HG03439 (cell line): Measurements from ENCODE around the gene RFC1.
A peak's percentile ranks its signal among the peaks of the same experiment; 100 is the strongest.
"Not testable (repeated sequence)": the region's sequence is repeated elsewhere in the genome, so short reads cannot be mapped to it uniquely, and the experiment has no call there.

Source experiments
- ATAC-seq: cut with Tn5 transposase; IDR thresholded peaks from one replicate; pipeline ENCODE4 v1.9.1; 2021; ENCODE audit warnings: mild to moderate bottlenecking, moderate library complexity; ENCODE audit not compliant: unreplicated experiment

Gene RFC1

GRCh38 chr4:39357002-39357401 lies 9.2 kb downstream of the RFC1 start:
- ATAC-seq: no peak

DNA sequence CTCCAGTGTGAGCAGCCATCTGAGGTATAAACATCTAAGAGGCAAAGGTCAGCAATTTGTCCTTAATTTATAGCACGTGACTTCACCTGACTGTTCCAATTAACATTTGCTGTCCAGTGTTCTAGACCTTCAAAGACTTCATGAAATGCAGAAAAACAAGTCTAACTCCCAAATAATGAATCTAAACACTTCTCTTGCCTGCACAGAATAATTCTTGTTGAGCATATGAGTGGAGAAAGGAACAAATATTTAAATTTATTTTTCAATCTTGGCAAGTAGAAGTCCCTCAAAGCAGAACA lies 12.0 kb downstream of the RFC1 start:
- no peak for ATAC-seq

DNA sequence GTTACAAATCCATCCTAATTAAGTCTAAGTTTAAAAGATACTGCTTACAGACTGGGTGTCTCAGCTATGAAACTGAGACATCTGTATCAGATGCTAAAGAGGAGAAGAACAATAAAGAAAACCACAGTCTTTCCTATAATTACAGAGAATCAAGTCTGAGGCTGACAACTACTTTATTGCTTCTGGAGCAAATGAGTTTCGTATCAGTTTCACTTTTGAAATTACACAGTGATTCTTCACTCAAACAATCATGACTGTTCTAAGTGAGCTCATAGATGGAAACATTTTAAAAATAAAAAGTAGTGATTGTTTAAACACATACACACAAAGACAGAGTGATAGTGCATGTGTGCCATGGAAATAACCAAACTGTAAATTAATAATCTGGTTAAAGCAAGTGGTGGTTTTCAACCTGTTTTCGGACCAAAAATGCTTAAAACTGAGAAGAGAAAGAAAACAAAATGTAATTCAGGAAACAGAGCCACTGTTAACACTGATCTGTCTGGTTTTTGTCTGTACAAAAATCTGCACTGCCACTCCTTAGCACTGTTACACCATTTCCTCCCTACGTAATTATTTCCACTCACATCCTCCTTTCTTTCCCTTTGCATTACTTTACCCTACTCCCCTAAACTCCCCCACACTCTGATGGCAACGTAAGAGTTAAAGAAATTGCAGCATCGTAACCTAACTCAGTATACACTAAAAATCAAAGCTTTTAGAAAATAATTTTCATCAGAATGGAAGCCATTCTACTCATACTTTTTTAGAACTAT lies 12.5 kb downstream of the RFC1 start:
- peak; percentile 63 for ATAC-seq

GRCh38 chr4:39353149-39353477 lies 13.0 kb downstream of the RFC1 start:
- ATAC-seq: not testable (repeated sequence)

DNA sequence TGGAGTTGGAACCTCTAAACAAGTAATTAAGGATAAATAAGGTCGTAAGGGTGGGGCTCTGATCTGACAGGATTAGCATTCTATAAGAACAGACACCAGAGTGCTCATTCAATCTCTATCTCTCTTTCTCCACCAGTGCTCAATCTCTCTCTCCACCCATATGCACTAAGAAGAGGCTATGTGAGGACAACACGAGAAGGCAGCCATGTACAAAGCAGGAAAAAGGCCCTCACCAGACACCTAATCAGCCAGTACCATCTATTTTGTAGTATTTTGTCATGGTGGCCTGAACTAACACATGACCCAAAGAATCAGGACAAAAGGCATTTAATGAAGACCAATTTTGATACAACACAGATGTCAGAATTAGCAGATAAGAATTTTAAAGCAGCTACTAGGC lies 16.8 kb downstream of the RFC1 start:
- ATAC-seq: no peak

DNA sequence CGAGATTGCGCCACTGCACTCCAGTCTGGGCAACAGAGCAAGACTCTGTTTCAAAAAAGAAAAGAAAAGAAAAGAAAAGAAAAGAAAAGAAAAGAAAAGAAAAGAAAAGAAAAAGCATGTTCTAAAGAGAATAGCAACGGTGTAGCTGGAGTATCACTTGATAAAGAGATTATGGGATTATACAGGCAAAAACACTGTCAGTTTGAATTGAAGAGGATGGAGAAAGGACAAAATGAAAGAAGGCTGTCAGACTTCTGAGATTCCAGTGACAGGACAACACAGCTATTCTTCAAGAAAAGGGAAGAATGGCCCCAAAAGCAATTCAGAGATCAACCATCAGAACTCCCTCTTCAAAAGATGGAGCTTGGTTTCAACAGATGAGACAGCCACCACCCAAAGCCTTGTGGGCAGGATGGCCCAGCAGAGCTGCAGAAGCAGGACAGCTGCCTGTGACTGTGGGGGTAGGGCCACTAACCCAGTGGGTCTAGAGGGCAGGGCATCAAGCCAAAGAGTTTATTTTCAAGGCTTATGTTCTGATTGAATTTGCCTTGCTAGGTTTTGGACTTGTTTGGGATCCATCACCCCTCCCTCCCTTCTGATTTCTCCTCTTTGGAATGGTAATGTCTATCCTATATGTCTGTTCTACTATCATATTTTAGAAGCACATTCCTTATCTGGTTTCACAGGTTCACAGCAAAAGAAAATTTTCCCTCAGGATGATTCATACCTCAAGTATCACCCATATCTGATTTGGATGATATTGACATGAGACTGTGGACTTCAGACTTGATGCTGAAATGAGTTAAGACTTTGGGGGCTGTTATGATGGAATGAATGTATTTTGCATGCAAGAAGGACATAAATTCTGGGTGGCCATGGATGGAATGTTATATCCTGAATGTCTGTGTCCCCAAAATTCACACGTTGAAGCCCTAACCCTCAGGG lies 17.5 kb downstream of the RFC1 start:
- no peak for ATAC-seq

GRCh38 chr4:39346856-39347519 lies 19.2 kb downstream of the RFC1 start:
- no peak for ATAC-seq

- no peak for ATAC-seq
These were observed 23.4 kb downstream of the RFC1 start for GRCh38 chr4:39342731-39343130.

- no peak for ATAC-seq
These were observed 25.0 kb downstream of the RFC1 start for GRCh38 chr4:39341075-39341725.

GRCh38 chr4:39339968-39340367 lies 26.2 kb downstream of the RFC1 start:
- no peak for ATAC-seq

DNA sequence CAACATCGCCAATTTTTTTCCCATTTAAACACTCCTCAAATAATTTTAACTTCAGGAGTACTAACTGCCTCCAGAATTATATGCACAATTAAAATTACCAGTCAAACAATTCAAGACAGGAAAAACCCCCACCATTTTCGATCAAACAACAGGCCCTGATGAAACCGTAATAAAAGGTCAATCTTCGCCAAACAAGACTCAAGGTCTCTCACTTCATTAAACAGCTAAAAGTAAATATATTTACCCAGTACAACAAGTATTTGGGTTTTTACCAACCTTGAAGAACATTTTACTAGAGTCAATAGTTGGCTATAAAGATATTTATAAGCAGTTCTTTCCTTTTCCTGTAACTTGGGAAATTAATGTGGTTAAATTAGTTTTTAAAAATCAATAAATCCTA lies 28.3 kb downstream of the RFC1 start:
- ATAC-seq: no peak

DNA sequence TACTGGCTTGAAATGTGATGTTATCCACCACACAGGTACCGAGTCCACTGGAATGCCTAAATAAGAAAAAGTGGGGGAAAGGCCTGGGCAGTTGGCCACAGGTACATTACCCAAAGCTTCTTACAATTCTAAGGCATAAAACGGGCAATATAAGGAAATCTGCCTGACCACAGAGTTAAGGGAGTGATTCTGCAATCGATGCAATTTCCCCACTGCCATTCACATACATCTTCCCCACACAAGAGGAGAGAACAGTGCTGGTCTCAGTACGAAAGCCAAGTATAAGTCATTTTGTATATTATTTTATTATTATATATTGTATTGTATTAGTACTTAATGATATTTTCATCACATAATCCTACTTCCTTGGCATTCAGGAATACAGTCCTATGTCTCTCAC lies 30.6 kb downstream of the RFC1 start:
- ATAC-seq: no peak

DNA sequence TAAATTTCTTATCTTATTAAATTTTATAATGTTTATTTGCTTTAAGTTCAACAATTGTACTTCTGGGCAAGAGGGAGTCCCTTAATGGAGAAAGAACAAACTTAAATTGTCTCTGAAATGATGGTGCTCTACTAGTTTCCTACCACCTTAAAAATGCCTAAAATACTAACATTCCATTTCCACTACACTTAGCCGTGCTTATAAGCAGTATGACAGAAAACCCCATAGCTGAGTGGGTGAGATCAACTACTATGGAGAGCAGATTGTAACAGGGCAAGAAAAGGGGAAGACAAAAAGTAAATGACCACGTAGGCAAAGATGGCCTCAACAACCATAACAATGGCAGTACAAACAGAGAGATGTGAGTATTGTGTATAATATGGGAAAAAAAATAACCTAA lies 35.0 kb downstream of the RFC1 start:
- ATAC-seq: no peak

DNA sequence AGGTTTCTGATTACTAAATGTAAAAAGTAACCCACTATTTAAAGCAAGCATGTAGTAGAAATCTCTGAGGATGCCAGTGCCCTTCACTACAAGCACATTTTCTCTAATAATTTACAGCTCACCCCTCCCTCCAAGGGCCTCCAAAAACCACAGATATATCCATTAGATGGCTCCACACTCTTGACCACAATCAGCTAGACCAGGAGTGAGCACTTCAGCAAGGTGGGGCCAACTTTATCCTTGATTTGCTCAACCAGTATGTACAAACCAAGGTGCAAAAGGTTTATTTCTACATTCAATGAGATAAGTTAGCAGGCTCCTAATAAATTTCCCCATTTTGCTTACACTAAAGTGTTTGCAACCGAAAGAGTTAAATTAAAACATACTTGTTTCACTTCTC lies 35.8 kb downstream of the RFC1 start:
- ATAC-seq: no peak

DNA sequence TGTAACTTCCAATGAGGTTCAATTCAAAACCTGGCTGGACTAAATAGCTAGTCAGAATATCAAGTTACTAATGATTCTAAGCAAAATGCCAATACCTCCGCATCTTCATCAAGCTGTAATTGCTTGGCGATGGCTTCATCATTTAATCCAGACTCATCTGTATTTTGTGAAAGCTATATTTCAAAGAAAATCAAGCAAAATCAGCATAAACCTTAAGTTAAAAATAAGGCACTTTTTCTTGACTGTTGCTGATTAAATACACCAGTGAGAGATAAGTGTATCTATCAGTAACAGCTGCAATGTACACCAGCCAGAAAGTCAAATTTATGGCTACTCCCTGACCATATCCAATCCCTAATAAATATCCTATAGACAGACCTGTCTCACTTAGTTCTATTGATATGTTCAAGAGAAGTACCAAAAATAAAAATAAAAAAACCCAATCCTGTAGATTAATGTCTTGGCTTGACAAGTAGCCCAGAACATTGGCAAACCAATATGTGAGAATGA lies 39.6 kb downstream of the RFC1 start:
- no peak for ATAC-seq

- ATAC-seq: no peak
These were observed 41.1 kb downstream of the RFC1 start for GRCh38 chr4:39324897-39325613.

DNA sequence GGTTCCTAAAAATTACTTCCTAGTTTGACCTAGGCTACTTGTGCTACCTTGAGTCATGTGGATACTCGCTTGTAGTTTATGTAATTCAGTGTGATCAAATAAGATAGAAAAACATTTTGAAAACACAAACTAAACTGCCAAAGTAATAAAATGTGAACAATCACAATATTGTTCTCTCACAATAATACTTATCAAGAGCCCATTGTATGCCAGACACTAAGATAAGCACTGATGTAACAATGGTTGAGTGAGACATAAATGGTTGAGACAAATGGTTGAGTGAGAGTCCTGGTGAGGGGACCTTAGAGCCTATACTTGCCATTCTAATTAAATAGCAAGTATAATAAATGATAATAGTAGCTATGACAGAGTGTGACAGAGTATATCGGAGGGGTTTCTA lies 41.7 kb downstream of the RFC1 start:
- ATAC-seq: no peak

GRCh38 chr4:39323821-39324220 lies 42.3 kb downstream of the RFC1 start:
- no peak for ATAC-seq

GRCh38 chr4:39320381-39321115 lies 45.6 kb downstream of the RFC1 start:
- no peak for ATAC-seq

DNA sequence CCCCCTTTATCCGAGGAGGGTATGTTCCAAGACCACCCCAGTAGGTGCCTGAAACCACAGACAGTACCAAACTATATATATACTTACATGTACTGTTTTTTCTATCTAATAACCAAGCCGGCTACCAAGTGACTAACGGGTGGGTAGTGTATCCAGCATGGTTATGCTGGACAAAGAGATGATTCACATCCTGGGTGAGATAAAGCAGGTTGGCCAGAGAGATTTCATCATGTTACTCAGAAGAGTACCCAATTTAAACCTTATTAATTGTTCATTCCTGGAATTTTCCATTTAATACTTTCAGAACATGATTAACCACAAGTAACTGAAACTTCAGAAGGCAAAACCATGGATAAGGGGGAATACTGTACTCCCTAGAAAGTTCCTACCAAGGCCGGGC lies 46.5 kb downstream of the RFC1 start:
- ATAC-seq: no peak
